HT1080 (cell line): ENCODE data around the gene TMEM184A. TPM values are rescaled to one million over a fixed set of nuclear protein-coding genes. Genes with fewer than 3 reads are reported as not detected.

Source experiments
- DNase-seq: peaks from one replicate; pipeline ENCODE4 v3.0.0-alpha.2; 2015; ENCODE audit warnings: low read depth
- total RNA-seq: library from RNA; depleted of rRNA; stranded (reverse); fragments of >200 nt; shearing (Covaris generic); gene quantifications from 2 replicates; pipeline ENCODE4 v1.2.3, GENCODE V29; 2014

The TMEM184A gene
- total RNA-seq, 1 experiment from 2014 or later, result 1.5 TPM

DNA sequence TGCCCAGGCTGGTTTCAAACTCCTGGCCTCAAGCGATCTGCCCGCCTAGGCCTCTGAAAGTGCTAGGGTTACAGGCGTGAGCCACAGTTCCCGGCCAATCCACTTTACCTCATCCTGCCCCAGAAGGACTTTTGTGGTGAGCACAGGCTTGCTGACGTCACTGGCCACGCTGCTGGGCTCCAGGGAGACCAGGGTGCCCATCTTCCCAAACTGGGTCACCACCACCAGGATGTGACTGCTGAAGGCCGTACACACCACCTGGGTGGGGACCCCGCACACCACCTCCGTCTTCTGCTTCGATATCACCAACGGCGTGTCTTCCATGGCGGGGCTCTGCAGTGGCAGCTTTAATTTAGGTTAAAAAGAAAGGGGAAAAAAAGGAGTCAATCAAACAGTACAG lies 13.0 kb upstream of the TMEM184A start:
- peak; percentile 72 for DNase-seq

DNA sequence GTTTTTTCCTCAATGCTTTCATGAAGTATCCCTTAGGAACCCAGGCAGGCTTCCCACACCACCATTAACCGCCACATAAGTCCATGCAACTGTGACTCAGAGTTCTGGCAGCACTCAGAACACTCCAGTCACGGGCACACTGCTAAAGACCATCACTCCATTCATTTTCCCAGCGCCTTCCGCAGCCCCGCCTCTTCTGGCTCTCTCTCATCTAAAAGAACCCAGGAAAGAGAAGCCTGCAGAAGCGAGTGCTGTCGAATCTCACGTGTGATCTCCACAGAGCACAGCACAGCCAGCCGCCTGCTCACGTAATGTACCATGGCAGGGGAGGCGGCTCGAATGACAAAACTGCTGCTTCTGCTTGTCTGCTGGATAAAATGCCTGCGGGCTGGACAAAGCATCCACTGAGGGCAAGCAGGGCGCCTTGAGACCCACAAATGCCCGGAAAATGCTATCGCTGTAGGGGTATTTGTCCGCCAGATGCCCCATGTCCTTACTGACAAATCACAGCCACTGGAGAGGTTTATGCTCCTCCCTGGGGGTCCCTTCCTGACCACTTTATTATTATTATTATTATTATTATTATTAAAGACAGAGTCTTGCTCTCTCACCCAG lies 12.0 kb upstream of the TMEM184A start:
- DNase-seq, result no peak

DNA sequence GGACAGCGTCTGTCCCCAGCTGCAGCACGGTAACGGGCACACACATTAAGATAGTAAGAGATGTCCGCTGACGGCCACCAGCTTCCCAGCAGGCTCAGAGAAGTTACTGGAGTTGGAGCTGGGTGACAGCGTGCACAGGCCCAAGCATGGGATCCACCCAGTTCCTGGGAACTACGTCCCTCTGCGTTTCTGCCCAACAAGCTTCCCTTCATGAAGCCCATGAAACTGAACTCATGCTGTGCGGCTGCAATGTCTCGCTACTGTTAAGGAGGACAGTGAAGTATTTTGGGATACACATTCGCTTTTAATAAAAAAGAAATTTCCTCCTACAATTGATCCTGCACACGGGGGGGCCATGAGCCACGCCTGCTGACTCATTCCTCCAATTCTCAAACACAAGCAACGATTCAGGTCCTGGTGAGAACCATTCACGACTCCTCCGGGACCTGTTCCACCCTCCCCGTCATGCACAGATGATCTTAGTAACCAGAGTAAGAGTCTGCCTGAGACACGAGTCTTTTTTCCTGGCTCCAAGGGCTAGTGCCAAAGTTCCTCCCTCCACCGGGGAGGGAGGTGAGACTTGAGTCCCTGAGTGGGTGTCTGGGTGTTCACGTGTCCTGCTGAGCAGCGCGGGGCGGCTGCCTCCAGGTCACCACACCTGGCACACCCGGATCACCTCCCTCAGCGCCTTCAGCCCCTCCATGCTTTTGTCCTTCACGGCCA lies 11.2 kb upstream of the TMEM184A start:
- no peak for DNase-seq

DNA sequence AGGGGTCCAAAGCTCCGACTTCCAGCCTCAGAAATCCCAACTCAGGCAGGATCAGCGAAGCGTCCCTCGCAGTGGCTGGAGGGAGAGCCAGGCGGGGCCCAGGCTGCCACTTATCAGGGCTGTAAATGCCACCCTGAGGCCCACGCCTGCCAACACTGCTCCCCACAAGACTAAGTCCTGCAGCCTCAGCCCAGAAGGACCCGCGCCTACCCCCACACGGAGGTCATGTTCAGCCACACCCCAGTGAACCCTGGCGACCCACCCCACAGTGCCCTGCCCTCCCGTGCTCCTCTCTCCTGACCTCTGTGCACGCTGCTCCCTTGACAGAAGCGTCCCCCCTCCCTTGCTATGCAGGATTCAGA lies 10.7 kb upstream of the TMEM184A start:
- no peak for DNase-seq

DNA sequence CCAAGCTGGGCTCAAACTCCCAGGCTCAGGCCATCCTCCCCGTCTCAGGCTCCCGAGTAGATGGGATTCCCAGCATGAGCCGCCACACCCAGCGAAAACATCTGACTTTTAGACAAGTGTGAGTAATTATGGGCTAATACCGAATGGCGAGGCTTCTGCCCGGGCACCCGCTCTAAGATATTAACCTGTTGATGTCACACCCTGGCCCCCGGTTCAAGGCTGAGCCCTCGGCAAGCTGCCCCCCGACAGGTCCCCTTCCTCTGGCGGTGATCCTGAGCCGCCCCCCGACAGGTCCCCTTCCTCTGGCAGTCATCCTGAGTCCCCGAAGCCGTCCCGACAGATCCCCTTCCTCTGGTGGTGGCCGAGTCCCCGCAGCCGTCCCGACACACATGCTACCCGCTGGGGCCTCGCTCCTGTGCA lies 8.6 kb upstream of the TMEM184A start:
- DNase-seq, result no peak

DNA sequence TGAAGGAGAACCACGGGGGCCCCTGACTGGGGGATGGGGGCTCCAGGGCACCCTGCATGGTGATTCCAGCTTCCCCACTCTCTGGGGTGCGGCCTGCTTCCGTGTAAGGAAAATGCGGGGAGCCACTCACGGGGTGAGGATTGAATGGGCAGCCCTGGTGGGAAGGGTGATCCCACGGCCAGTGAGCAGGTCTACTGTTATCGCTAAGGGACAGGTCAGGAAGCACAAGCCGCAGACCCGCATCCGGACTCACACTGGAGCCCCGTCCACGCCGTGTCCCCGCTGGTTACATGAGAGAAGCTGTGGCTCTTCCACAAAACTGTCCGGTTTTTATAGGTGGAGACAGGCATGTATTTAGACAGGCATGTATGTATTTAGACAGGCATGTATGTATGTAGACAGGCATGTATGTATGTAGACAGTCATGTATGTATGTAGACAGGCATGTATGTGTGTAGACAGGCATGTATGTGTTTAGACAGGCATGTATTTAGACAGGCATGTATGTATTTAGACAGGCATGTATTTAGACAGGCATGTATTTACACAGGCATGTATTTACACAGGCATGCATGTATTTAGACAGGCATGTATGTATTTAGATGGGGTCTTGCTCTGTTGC lies 8.1 kb upstream of the TMEM184A start:
- DNase-seq, result no peak

DNA sequence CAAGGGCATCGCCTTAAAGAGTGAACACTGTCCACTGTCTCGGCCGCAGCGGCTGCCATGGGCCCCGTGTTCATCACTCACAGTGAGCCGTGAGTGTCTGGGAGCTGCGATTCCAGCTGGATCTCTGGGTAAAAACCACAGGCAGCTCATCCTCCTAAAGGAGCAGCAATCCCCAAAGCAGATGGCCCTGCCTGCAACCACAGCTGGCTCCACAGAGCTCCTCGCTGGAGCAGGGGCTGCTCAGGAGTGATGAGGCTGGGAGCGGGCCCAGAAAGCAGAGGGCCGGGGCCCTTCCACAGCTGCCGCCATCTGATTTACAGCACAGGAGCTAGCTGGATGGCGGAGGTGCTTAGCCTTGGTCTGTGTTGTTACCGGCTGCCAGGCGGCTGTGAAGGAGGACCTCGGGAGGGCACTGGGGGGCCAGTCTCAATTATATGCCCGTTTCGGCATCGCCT lies 6.6 kb upstream of the TMEM184A start:
- no peak for DNase-seq

DNA sequence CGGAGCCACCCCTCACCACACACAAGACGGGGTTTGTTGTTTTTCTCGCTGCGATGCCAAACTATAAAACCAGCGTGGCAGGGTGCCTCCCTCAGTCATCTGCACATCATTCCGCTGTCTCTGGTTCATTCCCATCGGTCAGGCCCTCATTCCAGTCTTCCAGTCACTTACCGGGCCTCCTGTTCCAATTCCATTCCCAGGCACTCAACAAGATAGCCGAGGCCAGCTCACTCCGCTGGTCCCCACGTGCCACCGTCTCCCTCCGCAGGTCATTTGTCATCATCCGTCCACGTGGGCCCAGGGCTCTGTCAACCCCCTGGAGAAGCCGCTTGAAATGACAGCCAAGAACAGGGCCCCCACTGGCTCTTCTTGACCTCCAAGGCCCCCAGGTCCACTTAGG lies 6.1 kb upstream of the TMEM184A start:
- no peak for DNase-seq

DNA sequence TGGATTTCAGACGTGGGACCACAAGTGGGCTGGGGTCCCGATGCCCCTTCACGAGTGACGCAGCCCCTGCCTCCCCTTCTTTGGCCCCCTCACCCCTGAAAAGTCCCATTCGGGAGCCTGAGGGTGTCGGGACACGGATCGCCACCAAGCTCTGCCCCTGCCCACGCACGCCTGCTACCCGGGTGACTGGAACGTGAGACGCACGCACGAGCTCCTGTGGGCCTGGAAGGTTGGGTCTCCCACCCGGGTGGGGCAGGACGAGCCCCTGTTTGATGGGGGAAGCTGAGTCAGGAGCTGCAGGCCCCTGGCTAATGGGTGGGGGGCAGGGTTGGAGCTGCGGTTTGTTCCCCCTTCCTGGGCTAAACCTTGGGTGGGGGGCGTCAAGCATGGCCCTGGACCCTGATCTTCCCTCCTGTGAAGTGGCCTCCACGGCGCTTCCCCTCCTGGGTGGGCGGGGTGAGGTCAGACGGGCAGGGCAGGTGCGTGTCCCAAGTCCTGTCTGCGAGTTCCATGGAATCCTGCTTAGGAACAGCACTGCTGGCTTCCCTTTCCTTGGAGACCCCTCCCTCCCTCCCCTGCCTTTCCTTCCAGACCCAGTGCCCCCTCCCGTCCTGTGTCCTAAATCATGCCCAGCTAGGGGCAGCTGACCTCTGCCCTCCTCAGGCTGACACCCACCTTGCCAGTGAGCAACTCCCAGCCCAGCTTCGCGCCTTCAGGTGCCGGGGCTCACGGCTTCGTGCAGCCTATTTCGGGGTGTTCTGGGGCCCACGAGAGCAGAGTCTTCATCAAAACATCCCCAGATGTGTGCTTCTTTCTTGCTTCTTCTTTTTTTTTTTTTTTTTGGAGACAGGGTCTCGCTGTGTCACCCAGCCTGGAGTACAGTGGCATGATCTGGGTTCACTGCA lies 5.3 kb upstream of the TMEM184A start:
- no peak for DNase-seq

DNA sequence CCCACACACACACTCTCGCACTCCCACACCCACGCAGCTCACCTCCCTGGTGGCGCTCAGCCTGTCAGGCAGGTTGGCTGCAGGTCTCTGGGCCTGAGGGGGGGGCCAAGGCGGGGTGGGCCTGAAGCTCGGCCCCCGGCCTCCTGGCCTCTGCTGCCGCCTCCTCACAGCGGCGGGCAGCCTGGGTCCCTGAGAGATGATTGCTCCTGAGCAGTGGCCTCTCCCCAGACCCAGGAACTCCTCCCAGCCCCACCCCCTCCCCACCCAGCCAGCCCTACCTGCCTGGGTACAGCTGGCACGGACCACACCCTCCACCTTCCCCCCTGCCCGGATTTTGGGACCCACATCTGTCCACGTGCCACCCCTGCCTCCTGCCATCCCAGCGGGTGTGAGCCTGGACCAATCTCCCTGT lies 4.6 kb upstream of the TMEM184A start:
- no peak for DNase-seq

DNA sequence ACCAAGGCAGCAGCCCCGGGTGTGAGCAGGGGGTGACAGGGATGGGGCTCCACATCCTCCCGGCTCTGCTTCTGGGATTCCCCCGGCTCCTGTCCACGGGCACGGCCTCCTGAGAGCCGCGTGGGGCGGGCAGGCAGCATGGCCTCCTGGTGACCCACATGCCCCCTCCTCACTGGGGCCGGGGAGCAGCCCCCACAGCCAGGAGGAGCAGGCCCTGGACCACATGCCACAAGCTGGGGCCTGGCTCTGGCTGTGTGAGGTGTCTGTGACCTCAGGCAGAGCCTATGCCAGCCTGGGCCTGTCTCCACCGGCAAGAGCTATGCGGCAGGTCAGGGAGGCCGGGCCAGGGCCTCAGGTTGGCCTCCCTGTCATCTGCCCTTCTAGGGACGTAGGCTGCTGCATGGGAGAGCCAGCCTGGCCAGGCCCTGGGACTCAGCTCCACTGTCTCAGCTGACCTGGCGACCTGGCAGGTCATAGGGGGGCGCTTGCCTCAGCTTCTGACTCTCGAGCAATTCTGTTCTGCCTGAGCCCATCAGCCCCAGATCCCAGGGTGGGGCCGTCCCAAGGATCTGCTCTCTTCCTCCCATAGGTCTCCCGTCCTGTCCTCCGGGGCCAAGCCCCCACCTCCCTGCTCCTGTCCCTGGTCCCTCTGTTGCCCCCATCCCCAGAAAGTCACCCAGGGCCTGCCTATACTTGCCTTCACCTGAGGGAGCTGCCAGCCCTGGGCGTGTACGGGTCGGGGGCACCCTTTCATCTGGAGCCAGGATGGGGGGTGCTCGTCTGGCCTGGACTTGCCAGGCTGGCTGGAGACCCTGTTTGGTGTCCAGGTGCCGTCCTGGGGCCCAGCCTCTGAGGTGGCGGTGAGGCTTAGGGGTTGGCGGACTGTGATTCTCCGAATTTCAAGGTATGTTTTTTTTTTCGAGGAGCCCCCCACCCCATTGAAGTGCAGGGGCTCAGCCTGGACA lies 3.9 kb upstream of the TMEM184A start:
- DNase-seq, result no peak

DNA sequence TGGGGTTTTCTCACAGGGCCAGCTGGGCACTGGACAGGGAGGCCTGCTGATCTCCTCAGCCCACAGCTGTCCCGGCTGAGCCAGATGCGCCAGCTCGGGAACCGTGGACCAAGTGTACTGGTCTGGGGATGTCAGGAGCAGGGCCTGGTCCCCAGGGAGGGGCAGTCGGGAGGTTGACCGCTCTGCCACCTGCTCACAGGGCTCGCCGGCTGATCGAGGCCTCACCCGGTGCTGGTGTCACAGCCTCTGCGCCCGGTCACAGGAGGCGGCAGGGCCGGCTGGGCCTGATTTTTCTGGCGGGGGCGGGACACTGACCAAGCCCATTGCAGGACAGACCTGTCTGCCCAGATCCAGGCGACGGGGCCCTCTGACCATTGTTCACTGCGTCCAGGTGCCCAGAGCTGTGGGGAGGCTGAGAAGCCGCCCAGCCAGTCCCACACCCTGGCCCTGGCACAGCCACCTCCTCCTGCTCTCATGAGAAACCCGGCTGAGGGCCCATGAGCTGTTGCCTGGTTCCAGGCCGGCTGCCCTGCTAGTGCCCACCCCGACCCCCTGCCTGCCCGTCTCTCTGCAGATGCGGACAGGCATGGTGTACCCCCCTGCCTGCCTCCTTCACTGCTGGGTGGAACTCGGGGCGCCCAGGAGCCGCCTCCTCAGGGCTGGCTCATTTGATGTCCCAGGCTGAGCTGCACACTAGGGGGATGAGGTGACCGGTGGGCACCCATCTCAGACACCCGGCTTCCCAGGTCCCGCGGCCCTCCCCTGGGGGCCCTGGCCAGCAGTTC lies 3.0 kb upstream of the TMEM184A start:
- no peak for DNase-seq

DNA sequence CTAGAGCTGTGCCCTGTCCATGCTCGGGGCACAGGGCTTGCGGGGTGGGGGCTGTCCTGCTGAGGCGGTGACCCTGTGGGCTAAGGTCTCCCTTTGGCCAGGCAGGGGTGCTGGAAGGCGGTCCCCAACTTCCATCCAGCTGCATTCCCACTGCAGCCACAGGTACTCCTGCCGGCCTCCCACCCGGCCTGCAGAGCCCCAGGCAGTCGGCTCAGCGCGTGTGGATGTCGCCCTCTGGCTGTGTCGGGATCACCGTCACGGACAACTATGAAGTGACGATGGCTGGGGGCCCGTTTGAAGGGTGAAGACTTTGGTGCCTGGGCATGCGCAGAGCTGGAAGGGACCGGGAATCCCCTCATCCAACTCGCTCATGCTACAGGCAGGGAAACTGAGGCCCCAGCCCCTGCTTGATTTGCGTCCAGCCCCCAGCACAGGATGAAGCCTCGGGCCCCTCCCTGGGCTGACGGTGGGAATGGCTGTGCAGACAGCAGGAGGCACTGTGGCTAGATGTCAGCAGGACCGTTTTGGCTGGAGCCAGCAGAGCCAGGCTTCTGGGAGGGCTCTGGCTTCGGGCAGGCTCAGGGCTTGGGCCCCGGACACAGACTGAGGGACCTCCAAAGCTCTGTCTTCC lies 2.3 kb upstream of the TMEM184A start:
- DNase-seq, result no peak

DNA sequence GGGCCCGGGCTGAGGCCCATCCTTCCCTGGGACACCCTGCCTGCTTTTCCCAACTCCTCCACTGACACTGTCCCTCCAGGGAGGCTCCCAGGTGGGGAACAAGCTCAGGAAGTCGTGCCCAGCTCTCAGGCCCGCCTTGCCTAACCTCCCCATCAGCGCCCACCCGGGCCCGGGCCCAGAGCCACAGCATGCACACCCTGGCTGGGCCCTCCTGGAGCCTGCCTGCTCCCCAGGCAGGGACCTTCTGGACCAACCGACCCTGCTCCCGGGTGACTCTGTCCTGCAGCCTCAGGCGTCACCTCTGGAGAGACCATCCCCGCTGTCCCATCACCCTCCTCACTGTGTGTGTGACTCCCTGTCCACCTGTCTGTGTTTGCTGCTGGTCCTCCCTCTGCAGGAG lies 1.8 kb upstream of the TMEM184A start:
- DNase-seq, result no peak

DNA sequence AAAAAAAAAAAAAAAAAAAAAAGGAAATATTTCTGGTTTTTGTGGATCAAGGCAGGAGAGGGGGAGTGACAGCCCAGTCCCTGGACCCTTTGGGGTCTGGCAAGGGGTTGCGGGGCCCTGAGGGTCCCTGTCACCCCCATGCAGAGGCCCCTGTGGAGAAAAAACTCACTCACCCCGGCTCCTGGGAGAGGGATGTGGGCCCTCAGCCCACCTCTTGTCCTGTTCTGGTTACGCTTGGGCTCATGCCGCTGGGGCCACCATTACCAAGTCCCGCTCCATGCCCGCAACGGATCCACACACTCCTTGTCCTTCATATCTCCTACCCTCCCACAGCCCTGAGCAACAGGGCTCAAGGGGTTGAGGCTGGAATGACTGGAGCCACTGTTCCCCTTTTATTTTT lies 1.0 kb upstream of the TMEM184A start:
- no peak for DNase-seq

DNA sequence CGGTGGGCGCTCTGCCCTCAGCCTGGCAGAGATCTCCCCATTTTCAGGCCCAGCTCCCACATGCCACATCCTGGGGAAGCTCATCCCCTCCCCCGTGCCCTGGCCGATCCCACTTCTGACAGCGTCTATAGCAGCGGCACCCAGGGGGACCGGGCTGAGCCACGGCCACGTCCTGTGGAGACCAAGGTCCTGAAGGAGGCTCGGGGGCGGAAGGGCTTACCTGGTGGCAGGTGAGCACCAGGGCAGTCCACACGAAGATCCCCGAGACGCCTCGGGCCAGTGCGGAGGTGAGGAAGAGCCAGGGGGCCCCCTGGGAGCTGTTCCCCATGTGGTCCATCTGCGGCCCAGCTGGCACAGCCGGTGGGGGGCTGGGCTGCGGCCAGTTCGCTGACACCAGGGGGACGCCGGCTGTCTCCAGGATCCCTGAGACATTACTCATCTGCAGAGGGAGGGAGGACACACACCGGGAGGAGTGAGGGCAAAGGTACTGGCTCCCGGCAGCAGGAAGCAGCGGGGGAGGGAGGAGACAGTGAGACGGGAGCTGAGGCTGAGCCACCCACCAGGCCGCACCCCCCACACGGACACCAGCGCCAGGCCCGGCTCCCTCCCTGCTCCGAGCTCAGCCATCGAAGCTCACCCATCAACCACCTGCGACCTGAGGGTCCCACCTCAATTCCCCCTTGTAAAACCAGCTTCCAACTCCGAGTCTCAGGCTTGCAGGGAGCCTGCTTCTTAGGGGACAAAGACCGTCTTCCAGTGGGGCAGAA lies 776 bp downstream of the TMEM184A start:
- DNase-seq, result peak; percentile 91

DNA sequence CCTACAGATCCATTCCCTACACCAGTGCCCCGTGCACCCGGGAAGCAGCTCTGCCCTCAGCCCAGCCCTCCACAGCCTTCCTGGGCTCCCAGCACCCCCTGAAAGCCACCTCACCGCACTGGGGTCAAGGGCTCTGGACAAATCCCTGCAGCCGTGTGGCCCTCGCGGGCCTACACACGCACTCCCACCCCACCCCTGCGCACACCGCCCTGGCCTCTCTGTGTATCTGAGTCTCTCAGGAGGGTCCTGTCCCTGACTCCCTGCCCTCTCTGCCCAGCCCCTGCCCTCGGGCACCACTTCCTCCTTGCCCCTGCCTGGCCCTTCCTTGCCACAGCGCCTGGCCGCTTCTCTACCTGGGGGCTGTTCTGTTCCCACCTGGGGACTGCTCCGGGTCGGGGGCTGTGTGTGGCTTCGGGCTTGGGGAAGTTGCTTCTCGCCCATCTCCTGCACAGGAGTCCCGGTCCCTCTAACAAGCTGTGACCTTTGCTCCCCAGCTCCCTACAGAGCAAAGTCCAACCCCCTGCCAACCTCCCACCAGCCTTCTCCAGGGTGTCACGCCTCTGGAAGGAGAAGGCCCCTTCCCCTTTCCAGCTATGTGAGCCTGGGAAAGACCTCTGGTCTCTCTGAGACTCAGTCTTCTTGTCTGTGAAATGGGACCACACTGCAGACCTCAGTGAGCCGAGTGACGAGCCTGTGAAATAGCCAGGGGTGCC lies 1.5 kb downstream of the TMEM184A start:
- DNase-seq, result no peak
